ENCODE results near the gene IGDCC3.

IGDCC3 gene

GRCh38 chr15:65377976-65378366 lies at the start of gene IGDCC3:
IGDCC3 (minus strand) TSS chr15:65378002; CDS start chr15:65377788, 214 bp downstream.
- FAIRE-seq: no peak

- no peak for FAIRE-seq
Observed at GRCh38 chr15:65426216-65426853, 48.5 kb upstream of the IGDCC3 start.

DNA sequence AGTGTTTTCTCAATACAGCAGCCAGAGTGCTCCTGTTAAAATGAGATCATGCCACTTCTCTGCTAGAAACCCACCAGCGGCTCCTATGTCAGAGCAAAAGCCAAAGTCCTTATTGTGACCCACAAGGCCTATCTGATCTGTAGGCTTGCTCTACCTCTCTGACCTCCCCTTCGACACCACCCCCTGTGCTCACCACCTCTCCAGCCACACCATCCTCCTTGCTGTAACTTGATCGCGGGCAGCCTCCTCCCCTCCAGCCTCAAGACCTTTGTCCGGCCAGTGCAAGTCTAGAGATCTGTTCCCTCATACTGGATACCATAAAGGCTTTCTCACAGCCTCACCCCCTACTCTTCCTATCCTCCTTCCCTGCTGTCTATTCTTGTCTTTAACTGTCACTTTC lies 46.9 kb upstream of the IGDCC3 start:
- FAIRE-seq: no peak

- no peak for FAIRE-seq
Observed at GRCh38 chr15:65423976-65424679, 46.3 kb upstream of the IGDCC3 start.

DNA sequence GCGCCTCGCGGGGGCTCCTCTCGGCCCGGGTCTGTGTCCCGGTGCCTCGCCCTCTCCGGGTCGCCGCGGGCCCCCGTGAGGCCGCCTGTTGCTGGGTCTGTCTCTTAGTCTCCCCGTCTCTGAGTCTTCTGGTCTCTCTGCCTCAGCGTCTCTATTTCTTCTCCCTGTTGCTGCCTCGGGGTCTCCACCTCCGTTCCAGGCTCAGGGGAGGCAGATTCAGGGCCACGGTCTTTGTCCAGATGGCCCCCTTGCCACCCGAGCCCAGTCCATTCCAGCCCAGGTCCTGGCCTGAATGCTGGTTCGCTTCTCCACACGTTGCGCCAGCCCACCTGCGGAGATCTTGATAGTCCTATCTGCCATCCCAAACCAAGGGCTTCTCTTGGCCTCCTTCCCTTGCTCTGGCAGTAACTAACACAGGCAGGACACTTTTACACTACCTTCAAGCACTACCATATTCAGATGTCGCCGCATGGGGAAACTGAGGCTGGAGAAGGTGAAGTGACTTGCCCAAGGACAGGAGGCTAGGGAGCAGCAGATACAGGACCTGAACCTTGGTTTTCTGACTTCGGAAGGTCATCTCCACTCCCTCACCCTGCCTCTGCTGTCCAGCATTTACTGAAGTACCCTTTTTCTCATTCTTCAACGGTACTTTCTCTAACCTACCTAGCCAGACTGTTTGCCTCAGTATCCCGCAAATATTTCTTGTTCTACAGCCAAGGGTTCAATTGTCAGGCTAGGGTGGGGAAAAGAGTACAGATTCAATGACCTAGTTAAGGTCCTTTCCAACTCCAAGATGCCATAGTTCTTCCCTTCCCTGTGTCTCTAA lies 45.6 kb upstream of the IGDCC3 start:
- no peak for FAIRE-seq

GRCh38 chr15:65421360-65422215 lies 43.8 kb upstream of the IGDCC3 start:
- no peak for FAIRE-seq

GRCh38 chr15:65420975-65421359 lies 43.2 kb upstream of the IGDCC3 start:
- FAIRE-seq: no peak

- no peak for FAIRE-seq
Observed at GRCh38 chr15:65418596-65418995, 40.8 kb upstream of the IGDCC3 start.

GRCh38 chr15:65416845-65417416 lies 39.1 kb upstream of the IGDCC3 start:
- no peak for FAIRE-seq

GRCh38 chr15:65414841-65415621 lies 37.2 kb upstream of the IGDCC3 start:
- no peak for FAIRE-seq

DNA sequence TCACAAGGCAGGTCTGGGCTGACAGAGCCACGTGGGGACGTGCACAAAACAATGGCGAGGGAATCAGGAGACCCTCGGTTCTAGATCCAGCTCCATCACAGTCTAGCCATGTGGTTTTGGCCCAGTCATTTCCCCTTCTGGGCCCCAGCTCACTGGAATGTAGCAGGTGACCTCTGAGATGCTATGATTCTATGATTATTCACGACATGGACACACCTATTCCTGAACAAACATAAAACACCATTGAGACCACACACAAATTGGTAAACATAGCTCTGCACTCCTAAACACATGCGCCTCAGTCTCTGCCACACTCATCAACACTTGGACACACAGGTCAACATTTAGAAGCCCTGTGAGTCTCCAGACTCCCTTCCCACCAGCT lies 36.0 kb upstream of the IGDCC3 start:
- FAIRE-seq: no peak

- FAIRE-seq: no peak
Observed at GRCh38 chr15:65413051-65413759, 35.4 kb upstream of the IGDCC3 start.

- no peak for FAIRE-seq
Observed at GRCh38 chr15:65412556-65412955, 34.8 kb upstream of the IGDCC3 start.

DNA sequence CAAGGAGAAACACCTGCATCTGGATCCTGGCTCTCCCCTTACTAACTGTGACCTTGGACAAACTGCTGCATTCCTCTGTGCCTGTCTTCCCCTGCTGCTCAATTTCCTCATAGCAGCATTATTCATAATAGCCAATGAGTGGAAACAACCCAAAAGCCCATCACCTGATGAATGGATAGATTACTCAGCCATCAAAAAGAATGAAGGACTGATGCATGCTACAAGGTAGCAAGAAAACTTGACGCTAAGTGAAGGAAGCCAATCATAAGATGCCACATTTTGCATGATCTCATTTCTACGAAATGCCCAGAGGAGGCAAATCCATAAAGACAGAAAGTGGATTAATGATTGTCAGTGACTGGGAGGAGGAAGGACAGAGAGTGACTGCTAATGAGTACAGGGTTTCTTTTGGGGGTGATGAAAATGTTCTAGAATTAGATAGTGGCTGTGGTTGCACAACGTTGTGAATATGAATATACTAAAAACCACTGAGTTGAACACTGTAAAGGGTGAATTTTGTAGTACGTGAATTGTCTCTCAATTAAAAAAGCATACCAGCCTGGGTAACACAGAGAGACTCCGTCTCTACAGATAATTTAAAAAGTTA lies 33.8 kb upstream of the IGDCC3 start:
- no peak for FAIRE-seq

GRCh38 chr15:65410972-65411371 lies 33.2 kb upstream of the IGDCC3 start:
- no peak for FAIRE-seq

DNA sequence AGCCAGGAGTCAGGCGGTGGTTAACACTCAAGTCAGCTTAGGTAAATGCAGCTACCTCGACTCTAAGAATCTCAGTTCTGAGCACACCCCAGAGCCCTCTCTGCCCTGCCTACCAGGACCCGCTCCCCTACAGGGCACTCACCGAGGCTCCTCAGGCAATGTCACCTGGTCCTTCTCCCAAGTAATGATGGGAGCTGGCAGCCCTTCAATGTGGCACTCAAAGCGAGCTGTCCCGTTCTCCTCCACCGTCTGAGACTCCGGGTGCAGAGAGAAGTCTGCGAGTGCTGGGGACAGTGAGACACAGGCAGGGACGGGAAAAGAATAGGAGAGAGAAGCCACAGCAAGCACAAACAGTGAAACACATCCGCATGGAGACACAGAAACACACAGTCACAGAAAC lies 32.2 kb upstream of the IGDCC3 start:
- FAIRE-seq: no peak

DNA sequence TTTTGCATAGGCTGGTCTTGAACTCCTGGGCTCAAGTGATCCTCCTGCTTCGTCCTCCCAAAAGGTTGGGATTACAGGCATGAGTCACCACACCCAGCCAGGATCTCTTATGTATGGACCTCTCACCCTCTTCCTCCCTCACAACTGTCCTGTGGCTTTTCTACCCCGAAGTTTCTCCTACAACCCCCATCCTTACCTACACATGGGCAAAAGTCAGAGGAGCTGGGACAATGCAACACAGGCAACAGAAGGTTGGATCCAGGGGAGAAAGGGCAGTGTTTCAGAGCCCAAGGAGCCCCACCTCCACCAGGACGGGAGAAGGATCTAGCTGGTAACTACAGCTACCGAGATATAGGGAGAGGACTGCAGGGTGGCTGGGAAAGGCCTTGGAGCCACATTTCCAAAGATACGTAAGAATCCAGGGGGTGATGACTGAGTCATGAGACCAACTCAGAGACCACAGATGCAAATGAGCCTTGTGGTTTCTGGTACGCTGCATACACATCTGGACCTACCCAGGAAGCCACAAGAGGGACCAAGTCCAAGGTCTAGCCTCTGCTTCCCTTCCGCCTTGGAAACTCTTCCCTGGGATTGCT lies 31.3 kb upstream of the IGDCC3 start:
- no peak for FAIRE-seq

DNA sequence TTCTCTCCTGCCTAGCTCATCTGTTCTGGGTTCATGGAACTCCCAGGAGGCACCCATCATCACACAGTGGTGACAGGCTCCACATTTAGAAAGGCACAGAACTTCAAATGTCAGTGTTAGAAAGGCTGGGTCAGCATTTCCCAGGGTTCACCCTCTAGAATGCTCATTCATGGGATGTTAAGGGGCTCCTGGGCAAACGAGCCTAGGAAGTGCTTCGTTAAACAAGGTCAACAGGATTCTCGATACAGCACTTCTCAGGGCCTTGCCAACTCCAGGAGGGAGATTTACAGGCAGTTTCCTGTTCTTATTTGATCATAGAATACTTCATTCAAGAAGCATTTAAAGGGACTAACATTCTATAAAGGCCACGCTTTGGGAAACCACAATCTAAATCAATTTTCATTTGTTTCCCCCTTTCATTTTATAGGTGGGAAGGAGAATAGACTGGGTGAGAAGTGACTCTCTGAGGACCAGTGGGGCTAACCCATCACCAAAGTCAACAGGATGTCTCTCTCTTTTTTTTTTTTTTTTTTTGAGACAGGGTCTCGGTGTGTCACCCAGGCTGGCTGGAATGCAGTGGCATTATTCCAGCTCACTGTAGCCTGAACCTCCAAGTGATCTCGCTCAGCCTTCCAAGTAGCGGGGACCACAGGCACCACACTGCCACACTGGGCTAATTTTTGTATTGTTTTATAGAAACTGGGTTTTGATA lies 30.7 kb upstream of the IGDCC3 start:
- FAIRE-seq: no peak

GRCh38 chr15:65406424-65407000 lies 28.7 kb upstream of the IGDCC3 start:
- no peak for FAIRE-seq

Data from endometrium (tissue), 2 donors.